HG03039 (cell line): ENCODE data around the gene GPR52.

Source experiments
- ATAC-seq: cut with Tn5 transposase; IDR thresholded peaks from one replicate; pipeline ENCODE4 v1.9.1; 2021; ENCODE audit warnings: mild to moderate bottlenecking, moderate library complexity; ENCODE audit not compliant: unreplicated experiment

The GPR52 gene

GRCh38 chr1:174465855-174466254 is 18.1 kb downstream of the GPR52 start:
- no peak for ATAC-seq

DNA sequence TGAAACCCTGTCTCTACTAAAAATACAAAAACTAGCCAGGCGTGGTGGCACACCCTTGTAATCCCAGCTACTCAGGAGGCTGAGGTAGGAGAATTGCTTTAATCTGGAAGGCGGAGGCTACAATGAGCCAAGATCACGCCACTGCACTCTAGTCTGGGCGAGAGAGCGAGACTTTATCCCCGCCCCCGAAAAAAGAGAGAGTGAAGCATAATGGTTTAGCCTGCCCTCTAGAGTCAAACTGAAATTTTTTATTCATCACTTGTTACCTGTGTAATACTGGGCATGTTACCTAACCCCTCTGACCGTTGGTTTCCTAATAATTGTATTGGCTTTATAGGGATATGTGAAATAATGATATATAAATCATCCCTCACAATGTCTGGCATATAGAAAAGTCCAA is 18.8 kb downstream of the GPR52 start:
- ATAC-seq: no peak

DNA sequence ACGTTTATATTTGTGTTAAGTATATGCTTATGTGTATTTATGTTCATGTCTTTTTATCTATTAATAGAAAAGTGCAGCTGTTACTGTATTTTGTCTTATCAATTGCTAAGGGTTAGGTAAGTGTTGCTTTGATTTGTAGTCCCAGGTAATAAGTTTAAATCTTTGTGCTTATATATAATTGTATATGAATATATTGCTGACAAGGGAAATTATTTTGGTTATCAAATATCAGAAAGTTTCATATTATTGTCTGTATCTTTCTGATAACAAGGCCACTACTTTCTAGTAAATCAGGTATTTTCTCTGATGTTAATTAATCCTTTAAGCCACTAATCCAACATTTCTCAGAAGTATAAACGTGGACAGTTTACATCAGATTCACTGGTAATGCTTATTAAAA is 21.3 kb downstream of the GPR52 start:
- no peak for ATAC-seq

DNA sequence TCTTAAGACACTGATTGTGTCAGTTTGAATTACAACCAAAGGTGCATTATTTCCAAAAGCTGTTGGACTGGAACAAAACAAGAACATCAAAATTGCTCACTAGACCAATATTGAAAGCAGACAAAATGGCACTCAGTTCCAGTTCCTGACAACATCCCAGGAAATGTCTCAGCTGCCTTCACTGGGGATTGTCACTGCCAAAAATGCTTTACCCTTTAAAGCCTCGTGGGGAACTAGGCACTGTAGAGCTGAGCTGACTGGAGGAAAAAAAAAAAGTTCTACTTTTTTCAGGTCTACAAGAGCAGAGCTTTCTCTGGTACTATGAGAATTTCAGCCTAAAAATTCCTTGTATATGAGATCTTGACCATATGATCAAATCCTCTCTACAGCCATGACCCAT is 21.9 kb downstream of the GPR52 start:
- no peak for ATAC-seq

- ATAC-seq: no peak
Measured at GRCh38 chr1:174479281-174479680, 31.5 kb downstream of the GPR52 start.

DNA sequence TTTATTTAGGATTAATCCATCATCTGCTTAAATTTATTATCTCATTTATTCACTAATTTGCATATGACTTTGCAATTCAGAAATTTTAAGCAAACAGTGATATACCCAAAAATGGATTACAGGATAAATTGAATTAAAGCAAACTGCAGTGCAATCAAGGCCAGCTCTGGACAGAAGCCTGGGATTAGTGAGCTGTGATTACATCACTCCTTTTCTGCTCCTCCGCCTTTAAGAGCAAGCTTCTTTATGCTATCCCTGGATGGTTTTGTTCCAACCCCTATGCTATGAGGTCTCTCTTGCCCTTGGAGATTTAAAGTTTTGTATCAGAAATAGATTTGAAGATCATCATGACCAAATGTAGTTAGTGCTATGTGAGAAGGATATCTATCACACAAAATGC is 32.6 kb downstream of the GPR52 start:
- ATAC-seq: no peak

- no peak for ATAC-seq
Measured at GRCh38 chr1:174491606-174492005, 43.8 kb downstream of the GPR52 start.

DNA sequence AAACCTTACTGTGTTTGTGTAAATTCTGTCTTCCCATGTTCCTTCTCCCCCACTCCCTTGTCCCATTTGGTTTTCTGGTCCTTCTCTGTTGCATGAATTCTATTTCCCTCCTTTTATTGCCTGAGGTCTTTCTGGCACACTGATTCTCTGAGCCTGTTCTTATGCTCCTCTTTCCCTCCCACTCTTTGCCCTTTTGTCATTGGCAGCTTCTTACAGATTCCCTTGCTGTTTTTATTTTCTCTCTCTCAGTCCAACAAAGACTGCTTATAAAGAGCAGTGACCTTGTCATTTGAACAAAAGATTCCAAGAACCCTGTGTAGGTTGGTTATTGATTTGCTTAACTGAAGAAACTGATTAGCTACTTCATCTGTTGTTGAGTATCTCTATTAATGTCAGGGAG is 49.7 kb downstream of the GPR52 start:
- no peak for ATAC-seq
